Measurements from ENCODE around the gene CLEC4A.
"Not testable (repeated sequence)": the region's sequence is repeated elsewhere in the genome, so short reads cannot be mapped to it uniquely, and the experiment has no call there.

The CLEC4A gene

DNA sequence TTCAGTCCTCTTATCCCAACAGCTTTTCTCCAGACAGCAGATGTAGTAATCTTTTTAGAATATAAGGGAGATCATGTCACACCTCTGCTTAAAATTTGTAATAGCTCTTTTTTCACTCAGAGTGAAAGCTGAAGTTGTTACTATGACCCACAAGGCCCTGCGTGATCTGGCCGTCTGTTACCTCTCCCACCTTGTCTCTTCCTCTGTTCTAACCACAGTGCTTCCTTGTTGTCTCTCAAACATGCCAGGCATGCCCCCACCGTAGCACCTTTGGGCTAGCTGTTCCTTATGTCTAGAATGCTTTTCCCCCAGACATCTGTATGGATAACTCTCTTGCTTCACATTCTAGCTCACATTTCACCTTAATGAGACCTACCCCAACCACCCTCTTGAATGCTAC lies 34.8 kb upstream of the CLEC4A start:
- H3K27me3 ChIP-seq (ENCODE audit: low read depth, low read length): no peaks in the 10 kb centered on the region
- no peak overlapping the region for H3K4me3 ChIP-seq (ENCODE audit: low read depth in 1 of 2, low read length in 2 of 2)
- H3K9me3 ChIP-seq (ENCODE audit: control insufficient read depth in 1 of 2, low read length in 2 of 2): no peaks in the 10 kb centered on the region
- H3K4me1 ChIP-seq (ENCODE audit: control insufficient read depth in 1 of 2, insufficient read depth in 2 of 2, low read length in 2 of 2): peaks cover 0 to 19% of the 10 kb centered on the region in 2 donors
- no peak overlapping the region for H3K27ac ChIP-seq (ENCODE audit: low read length)
- peaks cover 39 to 41% of the 10 kb centered on the region in 2 donors for H3K36me3 ChIP-seq (ENCODE audit: control insufficient read depth in 1 of 2, insufficient read depth in 2 of 2, low read length in 2 of 2)

DNA sequence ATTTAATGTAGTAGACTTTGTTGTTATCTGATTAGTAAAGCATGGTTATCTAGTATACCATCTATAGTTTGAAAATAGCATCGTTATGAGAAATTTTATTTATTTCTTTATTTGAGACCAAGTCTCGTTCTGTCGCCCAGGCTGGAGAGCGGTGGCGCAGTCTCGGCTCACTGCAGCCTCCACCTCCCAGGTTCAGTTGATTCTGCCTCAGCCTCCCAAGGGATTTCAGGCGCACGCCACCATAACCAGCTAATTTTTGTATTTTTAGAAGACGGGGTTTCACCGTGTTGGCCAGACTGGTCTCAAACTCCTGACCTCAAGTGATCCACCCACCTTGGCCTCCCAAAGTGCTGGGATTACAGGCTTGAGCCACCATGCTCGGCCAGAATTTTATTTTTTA lies 34.1 kb upstream of the CLEC4A start:
- H3K4me3 ChIP-seq (ENCODE audit: low read depth in 1 of 2, low read length in 2 of 2); H3K27ac ChIP-seq (ENCODE audit: low read length); H3K9me3 ChIP-seq (ENCODE audit: control insufficient read depth in 1 of 2, low read length in 2 of 2); H3K27me3 ChIP-seq (ENCODE audit: low read depth, low read length): not testable (repeated sequence)
- Histone ChIP-seq H3K4me1 (ENCODE audit: control insufficient read depth in 1 of 2, insufficient read depth in 2 of 2, low read length in 2 of 2) (peaks cover 0 to 12% of the 10 kb centered on the region in 2 donors), H3K36me3 (ENCODE audit: control insufficient read depth in 1 of 2, insufficient read depth in 2 of 2, low read length in 2 of 2) (peaks cover 40 to 42% of the 10 kb centered on the region in 2 donors)

DNA sequence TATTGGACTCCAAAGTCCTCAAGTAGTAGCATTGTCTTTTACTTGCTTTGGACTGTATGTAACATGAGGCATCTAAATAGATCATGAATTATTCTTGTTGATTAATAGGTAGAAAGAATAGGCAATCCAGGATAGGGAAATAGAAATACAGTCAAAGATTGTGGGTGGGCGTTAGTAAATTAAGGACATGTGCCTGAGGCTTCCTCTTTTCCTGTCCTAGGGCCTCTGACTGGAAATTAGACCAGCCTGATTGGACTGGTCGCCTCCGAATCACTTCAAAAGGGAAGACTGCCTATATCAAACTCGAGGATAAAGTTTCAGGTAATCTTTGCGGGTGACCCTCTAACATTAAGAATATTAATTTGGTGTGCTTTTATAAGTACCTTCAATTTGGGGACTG lies 33.7 kb upstream of the CLEC4A start:
- Histone ChIP-seq H3K4me3 (ENCODE audit: low read depth in 1 of 2, low read length in 2 of 2) (no peak overlapping the region), H3K27me3 (ENCODE audit: low read depth, low read length) (no peaks in the 10 kb centered on the region), H3K4me1 (ENCODE audit: control insufficient read depth in 1 of 2, insufficient read depth in 2 of 2, low read length in 2 of 2) (peaks cover 0 to 8% of the 10 kb centered on the region in 2 donors), H3K9me3 (ENCODE audit: control insufficient read depth in 1 of 2, low read length in 2 of 2) (no peaks in the 10 kb centered on the region), H3K27ac (ENCODE audit: low read length) (no peak overlapping the region), H3K36me3 (ENCODE audit: control insufficient read depth in 1 of 2, insufficient read depth in 2 of 2, low read length in 2 of 2) (peaks cover 44 to 47% of the 10 kb centered on the region in 2 donors)

DNA sequence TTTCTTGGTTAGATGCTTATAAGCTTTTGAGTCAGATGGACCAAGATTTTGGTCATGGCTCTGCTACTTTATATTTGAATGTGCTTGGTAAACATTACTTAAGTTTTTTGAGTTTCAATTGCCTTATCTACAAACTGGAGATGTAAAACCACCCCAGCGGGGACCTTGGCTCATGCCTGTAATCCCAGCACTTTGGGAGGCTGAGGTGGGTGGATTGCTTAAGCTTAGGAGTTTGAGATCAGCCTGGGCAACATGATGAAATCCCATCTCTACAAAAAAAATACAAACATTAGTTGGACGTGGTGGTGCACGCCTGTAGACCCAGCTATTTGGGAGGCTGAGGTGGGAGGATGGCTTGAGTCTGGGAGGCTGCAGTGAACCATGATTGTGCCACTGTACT lies 30.1 kb upstream of the CLEC4A start:
- H3K9me3 ChIP-seq (ENCODE audit: control insufficient read depth in 1 of 2, low read length in 2 of 2): no peaks in the 10 kb centered on the region
- peaks cover 71 to 73% of the 10 kb centered on the region in 2 donors for H3K36me3 ChIP-seq (ENCODE audit: control insufficient read depth in 1 of 2, insufficient read depth in 2 of 2, low read length in 2 of 2)
- peaks cover 0 to 7% of the 10 kb centered on the region in 2 donors for H3K4me1 ChIP-seq (ENCODE audit: control insufficient read depth in 1 of 2, insufficient read depth in 2 of 2, low read length in 2 of 2)
- no peaks in the 10 kb centered on the region for H3K27me3 ChIP-seq (ENCODE audit: low read depth, low read length)
- no peak overlapping the region for H3K4me3 ChIP-seq (ENCODE audit: low read depth in 1 of 2, low read length in 2 of 2)
- no peak overlapping the region for H3K27ac ChIP-seq (ENCODE audit: low read length)

DNA sequence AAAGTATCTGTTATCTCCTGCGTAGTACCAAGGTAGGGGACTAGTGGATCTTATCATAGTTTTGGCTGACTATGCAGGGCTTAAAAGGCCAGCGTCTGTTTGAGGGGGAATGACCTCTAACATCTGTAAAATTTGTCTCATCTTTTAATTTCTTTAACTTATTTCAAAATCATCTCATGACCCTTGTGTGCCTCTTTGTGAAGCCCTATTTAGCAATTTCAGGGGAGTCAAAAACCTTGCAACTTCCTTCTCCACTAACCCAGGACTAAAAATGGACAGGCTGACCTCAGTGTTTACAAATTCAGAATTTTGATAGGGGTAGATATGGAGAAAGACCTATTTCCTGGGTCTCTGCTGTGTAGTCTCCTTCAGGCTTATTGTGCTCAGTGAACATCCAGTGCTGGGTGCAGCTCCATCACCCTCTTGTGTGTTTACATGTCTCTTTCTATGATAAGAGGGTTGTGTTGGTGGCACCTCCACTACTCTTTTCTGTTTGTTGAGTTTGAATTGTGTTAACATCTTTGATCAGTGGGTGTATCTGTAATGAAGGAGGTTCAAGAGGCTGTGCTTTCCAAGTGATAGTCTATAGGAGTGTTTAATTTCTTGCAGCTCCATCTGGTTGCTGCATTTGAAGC lies 27.0 kb upstream of the CLEC4A start:
- no peaks in the 10 kb centered on the region for H3K4me1 ChIP-seq (ENCODE audit: control insufficient read depth in 1 of 2, insufficient read depth in 2 of 2, low read length in 2 of 2)
- peaks cover 51 to 62% of the 10 kb centered on the region in 2 donors for H3K36me3 ChIP-seq (ENCODE audit: control insufficient read depth in 1 of 2, insufficient read depth in 2 of 2, low read length in 2 of 2)
- no peaks in the 10 kb centered on the region for H3K27me3 ChIP-seq (ENCODE audit: low read depth, low read length)
- no peak overlapping the region for H3K27ac ChIP-seq (ENCODE audit: low read length)
- no peak overlapping the region for H3K4me3 ChIP-seq (ENCODE audit: low read depth in 1 of 2, low read length in 2 of 2)
- no peaks in the 10 kb centered on the region for H3K9me3 ChIP-seq (ENCODE audit: control insufficient read depth in 1 of 2, low read length in 2 of 2)

DNA sequence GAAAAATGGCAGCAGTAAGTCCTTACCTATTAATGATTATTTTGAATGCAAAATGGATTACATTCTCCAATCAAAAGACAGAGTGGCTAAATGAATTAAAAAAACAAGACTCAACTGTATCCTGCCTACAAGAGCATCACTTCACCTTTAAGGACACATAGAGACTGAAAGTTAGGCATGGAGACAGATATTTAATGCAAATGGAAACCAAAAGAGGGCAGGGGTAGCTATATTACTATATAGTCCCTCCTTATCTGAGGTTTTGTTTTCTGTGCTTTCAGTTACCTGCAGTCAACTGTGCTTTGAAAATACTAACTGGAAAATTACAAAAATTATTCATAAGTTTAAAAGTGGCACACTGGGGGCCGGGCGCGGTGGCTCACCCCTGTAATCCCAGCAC lies 24.2 kb upstream of the CLEC4A start:
- Histone ChIP-seq H3K4me3 (ENCODE audit: low read depth in 1 of 2, low read length in 2 of 2) (no peak overlapping the region), H3K27ac (ENCODE audit: low read length) (no peak overlapping the region), H3K9me3 (ENCODE audit: control insufficient read depth in 1 of 2, low read length in 2 of 2) (no peaks in the 10 kb centered on the region), H3K27me3 (ENCODE audit: low read depth, low read length) (no peaks in the 10 kb centered on the region), H3K36me3 (ENCODE audit: control insufficient read depth in 1 of 2, insufficient read depth in 2 of 2, low read length in 2 of 2) (peaks cover 32 to 51% of the 10 kb centered on the region in 2 donors), H3K4me1 (ENCODE audit: control insufficient read depth in 1 of 2, insufficient read depth in 2 of 2, low read length in 2 of 2) (no peaks in the 10 kb centered on the region)

DNA sequence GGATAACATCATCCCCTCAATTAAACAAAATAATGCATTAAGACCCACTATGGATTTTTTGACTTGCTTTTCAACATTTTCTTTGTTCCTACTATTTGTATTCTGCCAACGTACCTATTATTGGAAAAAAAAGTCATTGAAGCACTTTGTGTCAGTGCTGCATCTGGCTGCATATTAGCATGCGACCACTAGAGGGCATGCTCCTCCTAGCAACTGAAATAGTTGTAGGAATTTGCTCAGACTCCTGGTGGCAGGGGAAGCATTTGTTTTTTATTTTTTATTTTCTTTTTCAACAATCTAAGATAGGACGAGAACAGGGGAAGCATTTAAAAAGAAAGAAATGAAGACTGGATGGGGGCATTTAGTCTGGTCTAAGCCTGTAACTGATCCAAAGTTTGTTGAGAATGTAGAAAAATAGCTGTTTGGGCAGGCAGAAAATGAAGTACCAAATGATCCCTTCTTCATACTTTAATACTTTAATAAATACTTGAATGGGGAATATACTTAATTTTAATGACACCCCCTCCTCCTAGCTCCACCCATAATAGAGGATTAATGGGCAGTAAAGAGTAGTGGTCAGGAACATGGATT lies 14.5 kb upstream of the CLEC4A start:
- H3K9me3 ChIP-seq (ENCODE audit: control insufficient read depth in 1 of 2, low read length in 2 of 2): no peaks in the 10 kb centered on the region
- peak overlapping the region in 1 of 2 donors; percentile 22 for H3K4me3 ChIP-seq (ENCODE audit: low read depth in 1 of 2, low read length in 2 of 2)
- peaks cover 2 to 11% of the 10 kb centered on the region in 2 donors for H3K36me3 ChIP-seq (ENCODE audit: control insufficient read depth in 1 of 2, insufficient read depth in 2 of 2, low read length in 2 of 2)
- no peaks in the 10 kb centered on the region for H3K27me3 ChIP-seq (ENCODE audit: low read depth, low read length)
- no peak overlapping the region for H3K27ac ChIP-seq (ENCODE audit: low read length)
- no peaks in the 10 kb centered on the region for H3K4me1 ChIP-seq (ENCODE audit: control insufficient read depth in 1 of 2, insufficient read depth in 2 of 2, low read length in 2 of 2)

DNA sequence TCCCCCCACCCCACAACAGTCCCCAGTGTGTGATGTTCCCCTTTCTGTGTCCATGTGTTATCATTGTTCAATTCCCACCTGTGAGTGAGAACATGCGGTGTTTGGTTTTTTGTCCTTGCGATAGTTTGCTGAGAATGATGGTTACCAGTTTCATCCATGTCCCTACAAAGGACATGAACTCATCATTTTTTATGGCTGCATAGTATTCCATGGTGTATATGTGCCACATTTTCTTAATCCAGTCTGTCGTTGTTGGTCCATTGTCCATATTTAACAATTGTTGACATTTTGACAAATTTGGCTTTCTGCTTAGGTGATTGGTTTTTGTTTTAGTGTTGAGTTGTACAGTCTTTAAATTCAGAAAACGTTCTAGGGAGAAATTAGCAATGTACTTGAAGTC lies 10.3 kb upstream of the CLEC4A start:
- not testable (repeated sequence) for H3K36me3 ChIP-seq (ENCODE audit: control insufficient read depth in 1 of 2, insufficient read depth in 2 of 2, low read length in 2 of 2); H3K4me1 ChIP-seq (ENCODE audit: control insufficient read depth in 1 of 2, insufficient read depth in 2 of 2, low read length in 2 of 2); H3K4me3 ChIP-seq (ENCODE audit: low read depth in 1 of 2, low read length in 2 of 2); H3K9me3 ChIP-seq (ENCODE audit: control insufficient read depth in 1 of 2, low read length in 2 of 2); H3K27ac ChIP-seq (ENCODE audit: low read length); H3K27me3 ChIP-seq (ENCODE audit: low read depth, low read length)

DNA sequence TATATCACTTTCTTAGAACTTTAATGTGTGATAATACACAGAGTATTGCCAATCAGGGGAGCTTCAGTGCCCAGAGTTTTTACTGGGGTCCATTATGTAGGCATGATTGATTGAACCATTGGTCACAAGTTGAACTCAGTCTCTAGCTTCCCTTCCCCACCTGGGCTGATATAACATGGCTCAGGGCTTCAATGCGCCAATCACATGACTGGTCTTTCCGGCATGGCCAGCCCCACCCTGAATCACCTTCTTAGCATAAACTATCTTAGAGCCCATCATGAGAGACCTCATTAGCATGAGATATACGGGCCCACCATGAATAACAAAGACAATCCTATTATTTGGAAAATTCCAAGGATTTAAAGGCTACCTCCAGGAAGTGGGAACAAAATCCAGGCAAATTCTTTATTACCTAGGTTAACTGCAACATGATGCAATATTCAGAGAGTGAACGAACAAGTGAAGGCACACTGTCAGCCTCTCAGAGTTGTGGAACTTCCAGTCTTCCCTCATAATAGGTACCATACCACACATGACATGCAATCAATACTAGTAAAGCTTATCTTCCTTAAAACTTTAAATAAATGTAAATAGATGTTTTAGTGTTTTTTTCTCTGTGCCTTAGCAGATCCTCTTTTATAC lies 3.2 kb upstream of the CLEC4A start:
- Histone ChIP-seq H3K36me3 (ENCODE audit: control insufficient read depth in 1 of 2, insufficient read depth in 2 of 2, low read length in 2 of 2) (peaks cover 0 to 7% of the 10 kb centered on the region in 2 donors), H3K4me3 (ENCODE audit: low read depth in 1 of 2, low read length in 2 of 2) (no peak overlapping the region), H3K27ac (ENCODE audit: low read length) (no peak overlapping the region), H3K4me1 (ENCODE audit: control insufficient read depth in 1 of 2, insufficient read depth in 2 of 2, low read length in 2 of 2) (no peaks in the 10 kb centered on the region), H3K9me3 (ENCODE audit: control insufficient read depth in 1 of 2, low read length in 2 of 2) (no peaks in the 10 kb centered on the region), H3K27me3 (ENCODE audit: low read depth, low read length) (no peaks in the 10 kb centered on the region)

DNA sequence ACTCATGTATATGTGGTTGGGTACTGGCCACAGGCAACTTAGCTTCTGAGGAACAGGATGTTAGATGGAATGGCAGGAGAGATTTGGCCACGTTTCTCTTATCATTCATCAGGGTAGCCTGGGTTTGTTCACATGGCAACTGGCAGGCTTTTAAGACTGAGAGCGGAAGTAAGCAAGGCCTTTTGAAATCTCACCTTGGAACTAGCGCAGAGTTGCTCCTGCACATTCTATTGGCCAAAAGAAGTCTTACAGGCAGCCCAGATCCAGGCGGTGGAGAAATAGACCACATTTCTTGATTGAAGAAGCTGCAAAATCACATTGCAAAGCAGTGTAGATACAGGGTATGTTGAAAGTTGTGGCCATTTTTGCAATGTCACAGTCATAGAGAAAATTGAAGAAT lies 3.7 kb downstream of the CLEC4A start:
- Histone ChIP-seq H3K4me3 (ENCODE audit: low read depth in 1 of 2, low read length in 2 of 2) (no peak overlapping the region), H3K4me1 (ENCODE audit: control insufficient read depth in 1 of 2, insufficient read depth in 2 of 2, low read length in 2 of 2) (no peaks in the 10 kb centered on the region), H3K27me3 (ENCODE audit: low read depth, low read length) (no peaks in the 10 kb centered on the region), H3K9me3 (ENCODE audit: control insufficient read depth in 1 of 2, low read length in 2 of 2) (no peaks in the 10 kb centered on the region), H3K36me3 (ENCODE audit: control insufficient read depth in 1 of 2, insufficient read depth in 2 of 2, low read length in 2 of 2) (peaks cover 0 to 15% of the 10 kb centered on the region in 2 donors), H3K27ac (ENCODE audit: low read length) (no peak overlapping the region)

DNA sequence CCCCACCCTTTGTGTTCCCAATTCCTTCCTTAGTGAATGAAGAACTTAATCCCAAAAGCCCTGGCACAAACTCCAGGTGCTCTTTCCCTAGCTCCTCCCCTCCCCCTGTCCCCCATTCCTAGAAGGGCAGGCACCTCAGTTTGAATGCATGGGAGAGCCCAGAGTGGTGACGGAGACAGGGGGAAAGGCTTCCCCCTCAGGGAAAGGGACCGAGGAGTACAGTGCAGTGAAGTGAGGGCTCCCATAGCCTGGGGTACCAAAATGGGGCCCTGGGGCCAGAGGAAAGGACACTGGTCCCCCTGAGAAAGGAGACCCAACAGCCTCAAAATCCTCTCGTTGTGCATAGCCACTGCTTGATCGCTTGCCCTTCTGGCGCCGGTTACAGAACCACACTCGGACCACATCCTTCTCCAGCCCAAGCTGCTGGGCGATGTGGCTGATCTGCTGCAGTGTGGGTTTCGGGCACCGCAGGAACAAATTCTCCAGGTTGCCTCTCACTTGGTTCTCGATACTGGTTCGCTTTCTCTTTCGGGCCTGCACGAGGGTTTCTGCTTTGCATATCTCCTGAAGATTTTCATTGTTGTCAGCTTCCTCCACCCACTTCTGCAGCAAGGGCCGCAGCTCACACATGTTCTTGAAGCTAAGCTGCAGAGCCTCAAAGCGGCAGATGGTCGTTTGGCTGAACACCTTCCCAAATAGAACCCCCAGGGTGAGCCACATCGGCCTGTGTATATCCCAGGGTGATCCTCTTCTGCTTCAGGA lies 10.4 kb downstream of the CLEC4A start:
- not testable (repeated sequence) for H3K9me3 ChIP-seq (ENCODE audit: control insufficient read depth in 1 of 2, low read length in 2 of 2); H3K27ac ChIP-seq (ENCODE audit: low read length); H3K4me3 ChIP-seq (ENCODE audit: low read depth in 1 of 2, low read length in 2 of 2); H3K27me3 ChIP-seq (ENCODE audit: low read depth, low read length); H3K4me1 ChIP-seq (ENCODE audit: control insufficient read depth in 1 of 2, insufficient read depth in 2 of 2, low read length in 2 of 2)
- H3K36me3 ChIP-seq (ENCODE audit: control insufficient read depth in 1 of 2, insufficient read depth in 2 of 2, low read length in 2 of 2): peaks cover 0 to 16% of the 10 kb centered on the region in 2 donors
